ENCODE data around the gene ERGIC1. TPM values are rescaled to one million over a fixed set of nuclear protein-coding genes. Genes with fewer than 3 reads are reported as not detected.

ERGIC1 gene
- total and polyA plus RNA-seq, 2 of the 13 experiments (the other 11 are each of a cell fraction or from before 2014, with no cell fraction given), result 78.5 to 184 TPM

DNA sequence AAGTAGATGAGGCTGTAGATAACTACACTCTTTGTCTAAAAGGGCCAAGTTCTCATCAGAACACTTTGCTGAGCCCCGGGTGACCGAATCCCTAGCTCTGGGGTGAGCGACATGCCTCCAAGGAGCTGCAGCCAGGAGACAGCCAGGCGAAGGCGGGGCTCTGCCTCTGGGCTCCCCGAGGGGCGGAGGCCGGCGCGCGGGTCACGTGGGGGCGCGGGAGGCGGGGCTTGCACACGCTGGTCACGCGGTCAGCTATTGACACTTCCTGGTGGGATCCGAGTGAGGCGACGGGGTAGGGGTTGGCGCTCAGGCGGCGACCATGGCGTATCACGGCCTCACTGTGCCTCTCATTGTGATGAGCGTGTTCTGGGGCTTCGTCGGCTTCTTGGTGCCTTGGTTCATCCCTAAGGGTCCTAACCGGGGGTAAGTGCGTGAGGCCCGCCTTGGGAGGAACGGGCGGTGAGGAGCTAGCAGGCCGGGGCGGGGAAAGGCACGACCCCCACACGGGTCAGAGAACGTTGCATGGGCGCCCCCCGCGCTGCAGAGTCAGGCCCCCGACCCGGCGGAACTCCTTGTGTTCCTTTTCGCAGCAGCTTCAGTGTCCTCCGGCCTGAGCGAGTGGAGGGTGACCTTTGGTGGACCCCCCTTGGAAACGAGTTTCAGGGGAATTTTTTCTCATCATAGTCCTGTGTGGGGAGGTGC is 149.6 kb downstream of the ERGIC1 start, which contains the start of gene ATP6V0E1 (continued):
- TF ChIP-seq SKI (IDR thresholded peaks at IDR 0.05; ENCODE audit: partially characterized antibody) (peak; percentile 56), POLR2AphosphoS5 (IDR thresholded peaks at IDR 0.05; ENCODE audit: low read depth, low read length) (peak; percentile 81), ZSCAN21 (CRISPR knock-in tag; IDR thresholded peaks at IDR 0.05; ENCODE audit: borderline replicate concordance) (no peak; the same call in 1 of the 2 replicates), ZNF841 (CRISPR knock-in tag; IDR thresholded peaks at IDR 0.05; ENCODE audit: borderline replicate concordance) (no peak), ZNF530 (CRISPR knock-in tag; IDR thresholded peaks at IDR 0.05; ENCODE audit: low read depth) (no peak), MNT (IDR thresholded peaks at IDR 0.05) (peak; percentile 89), KDM3A (CRISPR knock-in tag; IDR thresholded peaks at IDR 0.05; ENCODE audit: low read depth) (peak; percentile 71; the same call in 1 of the 2 replicates), IRF1 (CRISPR knock-in tag; IDR thresholded peaks at IDR 0.05; ENCODE audit: low read depth) (no peak), ETV6 (CRISPR knock-in tag; conservative IDR thresholded peaks at IDR 0.05) (no peak), TAF15 (IDR thresholded peaks at IDR 0.05; ENCODE audit: low read depth, low read length, poor library complexity, severe bottlenecking) (no peak), CSRNP2 (CRISPR knock-in tag; conservative IDR thresholded peaks at IDR 0.05; ENCODE audit: low read depth) (no peak), MIER3 (CRISPR knock-in tag; IDR thresholded peaks at IDR 0.05; ENCODE audit: borderline replicate concordance) (no peak), CREB1 (IDR thresholded peaks at IDR 0.05) (0 out of 2 replicates have a peak, but pooled peaks have one; percentile 35), CREB1 (CRISPR knock-in tag; IDR thresholded peaks at IDR 0.05) (no peak), SMC3 (IDR thresholded peaks at IDR 0.05; ENCODE audit: low read length) (no peak), ZNF709 (CRISPR knock-in tag; IDR thresholded peaks at IDR 0.05) (0 out of 2 replicates have a peak, but pooled peaks have one; percentile 50)
- TF ChIP-seq, protein P1, sequence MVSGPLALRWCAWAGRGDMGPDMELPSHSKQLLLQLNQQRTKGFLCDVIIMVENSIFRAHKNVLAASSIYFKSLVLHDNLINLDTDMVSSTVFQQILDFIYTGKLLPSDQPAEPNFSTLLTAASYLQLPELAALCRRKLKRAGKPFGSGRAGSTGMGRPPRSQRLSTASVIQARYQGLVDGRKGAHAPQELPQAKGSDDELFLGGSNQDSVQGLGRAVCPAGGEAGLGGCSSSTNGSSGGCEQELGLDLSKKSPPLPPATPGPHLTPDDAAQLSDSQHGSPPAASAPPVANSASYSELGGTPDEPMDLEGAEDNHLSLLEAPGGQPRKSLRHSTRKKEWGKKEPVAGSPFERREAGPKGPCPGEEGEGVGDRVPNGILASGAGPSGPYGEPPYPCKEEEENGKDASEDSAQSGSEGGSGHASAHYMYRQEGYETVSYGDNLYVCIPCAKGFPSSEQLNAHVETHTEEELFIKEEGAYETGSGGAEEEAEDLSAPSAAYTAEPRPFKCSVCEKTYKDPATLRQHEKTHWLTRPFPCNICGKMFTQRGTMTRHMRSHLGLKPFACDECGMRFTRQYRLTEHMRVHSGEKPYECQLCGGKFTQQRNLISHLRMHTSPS (CRISPR knock-in tag; IDR thresholded peaks at IDR 0.05; ENCODE audit: low read depth), result no peak
- TF ChIP-seq, protein P2, sequence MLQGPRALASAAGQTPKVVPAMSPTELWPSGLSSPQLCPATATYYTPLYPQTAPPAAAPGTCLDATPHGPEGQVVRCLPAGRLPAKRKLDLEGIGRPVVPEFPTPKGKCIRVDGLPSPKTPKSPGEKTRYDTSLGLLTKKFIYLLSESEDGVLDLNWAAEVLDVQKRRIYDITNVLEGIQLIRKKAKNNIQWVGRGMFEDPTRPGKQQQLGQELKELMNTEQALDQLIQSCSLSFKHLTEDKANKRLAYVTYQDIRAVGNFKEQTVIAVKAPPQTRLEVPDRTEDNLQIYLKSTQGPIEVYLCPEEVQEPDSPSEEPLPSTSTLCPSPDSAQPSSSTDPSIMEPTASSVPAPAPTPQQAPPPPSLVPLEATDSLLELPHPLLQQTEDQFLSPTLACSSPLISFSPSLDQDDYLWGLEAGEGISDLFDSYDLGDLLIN (CRISPR knock-in tag; IDR thresholded peaks at IDR 0.05; ENCODE audit: borderline replicate concordance), result peak; percentile 78; the same call in 1 of the 2 replicates
- TF ChIP-seq, protein P3, sequence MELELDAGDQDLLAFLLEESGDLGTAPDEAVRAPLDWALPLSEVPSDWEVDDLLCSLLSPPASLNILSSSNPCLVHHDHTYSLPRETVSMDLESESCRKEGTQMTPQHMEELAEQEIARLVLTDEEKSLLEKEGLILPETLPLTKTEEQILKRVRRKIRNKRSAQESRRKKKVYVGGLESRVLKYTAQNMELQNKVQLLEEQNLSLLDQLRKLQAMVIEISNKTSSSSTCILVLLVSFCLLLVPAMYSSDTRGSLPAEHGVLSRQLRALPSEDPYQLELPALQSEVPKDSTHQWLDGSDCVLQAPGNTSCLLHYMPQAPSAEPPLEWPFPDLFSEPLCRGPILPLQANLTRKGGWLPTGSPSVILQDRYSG (CRISPR knock-in tag; IDR thresholded peaks at IDR 0.05), result no peak
- TF ChIP-seq, protein P4, sequence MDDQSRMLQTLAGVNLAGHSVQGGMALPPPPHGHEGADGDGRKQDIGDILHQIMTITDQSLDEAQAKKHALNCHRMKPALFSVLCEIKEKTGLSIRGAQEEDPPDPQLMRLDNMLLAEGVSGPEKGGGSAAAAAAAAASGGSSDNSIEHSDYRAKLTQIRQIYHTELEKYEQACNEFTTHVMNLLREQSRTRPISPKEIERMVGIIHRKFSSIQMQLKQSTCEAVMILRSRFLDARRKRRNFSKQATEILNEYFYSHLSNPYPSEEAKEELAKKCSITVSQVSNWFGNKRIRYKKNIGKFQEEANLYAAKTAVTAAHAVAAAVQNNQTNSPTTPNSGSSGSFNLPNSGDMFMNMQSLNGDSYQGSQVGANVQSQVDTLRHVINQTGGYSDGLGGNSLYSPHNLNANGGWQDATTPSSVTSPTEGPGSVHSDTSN (CRISPR knock-in tag; IDR thresholded peaks at IDR 0.05; ENCODE audit: borderline replicate concordance), result no peak
